ENCODE data around the gene PATL1. TPM values are rescaled to one million over a fixed set of nuclear protein-coding genes. Genes with fewer than 3 reads are reported as not detected.
"Not testable (repeated sequence)": the region's sequence is repeated elsewhere in the genome, so short reads cannot be mapped to it uniquely, and the experiment has no call there.

Gene PATL1, protein sequence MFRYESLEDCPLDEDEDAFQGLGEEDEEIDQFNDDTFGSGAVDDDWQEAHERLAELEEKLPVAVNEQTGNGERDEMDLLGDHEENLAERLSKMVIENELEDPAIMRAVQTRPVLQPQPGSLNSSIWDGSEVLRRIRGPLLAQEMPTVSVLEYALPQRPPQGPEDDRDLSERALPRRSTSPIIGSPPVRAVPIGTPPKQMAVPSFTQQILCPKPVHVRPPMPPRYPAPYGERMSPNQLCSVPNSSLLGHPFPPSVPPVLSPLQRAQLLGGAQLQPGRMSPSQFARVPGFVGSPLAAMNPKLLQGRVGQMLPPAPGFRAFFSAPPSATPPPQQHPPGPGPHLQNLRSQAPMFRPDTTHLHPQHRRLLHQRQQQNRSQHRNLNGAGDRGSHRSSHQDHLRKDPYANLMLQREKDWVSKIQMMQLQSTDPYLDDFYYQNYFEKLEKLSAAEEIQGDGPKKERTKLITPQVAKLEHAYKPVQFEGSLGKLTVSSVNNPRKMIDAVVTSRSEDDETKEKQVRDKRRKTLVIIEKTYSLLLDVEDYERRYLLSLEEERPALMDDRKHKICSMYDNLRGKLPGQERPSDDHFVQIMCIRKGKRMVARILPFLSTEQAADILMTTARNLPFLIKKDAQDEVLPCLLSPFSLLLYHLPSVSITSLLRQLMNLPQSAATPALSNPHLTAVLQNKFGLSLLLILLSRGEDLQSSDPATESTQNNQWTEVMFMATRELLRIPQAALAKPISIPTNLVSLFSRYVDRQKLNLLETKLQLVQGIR
- polyA plus RNA-seq (2013, experiment 1 of 2; ENCODE audit: insufficient read length): 43.0 TPM
- 41.8 TPM for polyA plus RNA-seq (2013, experiment 2 of 2; ENCODE audit: insufficient read length)

DNA sequence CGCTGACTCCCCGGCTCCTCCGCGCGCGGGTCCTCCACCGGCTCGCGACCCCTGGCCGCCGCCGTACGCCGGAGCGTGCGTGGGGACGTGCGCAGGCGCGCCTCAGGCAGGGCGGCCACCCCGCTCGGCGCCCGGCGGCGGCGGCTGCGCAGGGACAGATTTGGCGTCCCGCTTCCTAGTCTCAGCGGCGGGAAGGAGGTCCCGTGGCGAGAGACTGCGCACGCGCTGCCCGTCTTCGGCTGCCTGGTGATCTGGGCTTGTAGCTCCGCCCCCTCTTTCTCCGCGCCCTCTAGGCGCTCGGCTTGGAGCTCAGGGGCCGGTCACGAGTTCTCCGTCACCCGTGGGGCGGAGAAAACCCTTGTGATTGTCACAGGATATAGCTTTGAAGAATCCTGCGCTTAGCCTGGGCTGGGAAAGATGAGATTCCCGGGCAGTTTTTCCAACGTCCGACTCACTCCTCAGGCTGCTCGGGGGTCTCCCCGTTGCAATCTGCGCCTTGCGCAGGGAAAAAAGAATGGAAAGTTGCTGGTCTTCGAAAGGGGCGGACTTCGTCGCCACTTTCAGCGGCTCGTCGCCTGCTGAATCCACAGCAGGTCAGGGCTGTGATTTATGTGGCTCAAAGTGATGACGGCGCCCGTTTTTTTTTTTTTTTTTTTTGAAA, at the start of gene PATL1:
TSS of gene PATL1 (minus strand) at position 88 of the 661 bp plus-strand sequence. CDS start 142 bp downstream, outside the sequence.
- DNase-seq: peak; percentile 98

DNA sequence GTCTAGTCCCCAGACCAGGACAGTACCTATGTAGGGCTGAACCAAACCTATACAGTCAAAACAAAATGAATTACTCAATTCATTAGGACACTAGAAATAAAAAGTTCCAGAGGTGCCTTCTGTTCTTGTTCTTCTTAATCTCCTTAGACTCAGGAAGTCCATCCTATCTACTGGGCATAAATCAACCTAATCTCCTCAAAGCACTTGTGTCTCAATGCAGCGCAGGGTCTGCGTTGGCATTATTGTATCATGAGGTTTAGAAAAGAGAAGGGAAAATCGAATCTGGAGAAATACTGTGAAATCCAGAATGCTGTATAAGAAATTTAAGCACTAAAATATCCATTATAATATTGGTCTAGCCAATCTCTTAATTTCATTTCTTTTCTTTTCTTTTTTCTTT, 47.2 kb upstream of the PATL1 start:
- no peak for DNase-seq

DNA sequence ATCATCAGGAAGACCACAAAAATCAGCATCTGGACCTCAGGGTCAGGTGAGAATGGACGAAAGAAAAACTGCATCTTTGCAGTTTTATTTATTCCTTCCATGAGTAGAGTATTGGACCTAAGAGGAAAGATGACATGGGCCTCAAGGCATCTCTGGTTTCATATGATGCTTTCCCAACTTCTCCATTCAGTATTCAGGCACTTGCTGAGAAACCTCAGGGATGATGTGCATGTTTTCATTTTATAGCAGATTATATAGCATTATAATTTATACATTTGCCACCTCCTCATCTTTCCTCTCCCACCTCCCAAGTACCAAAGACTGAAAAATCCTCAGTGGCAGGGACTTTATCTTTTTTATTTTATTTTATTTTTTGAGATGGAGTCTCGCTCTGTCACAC, 44.9 kb upstream of the PATL1 start, which contains the start of gene OR10V1:
TSS of gene OR10V1 (minus strand) at position 101 of the 400 bp plus-strand sequence. CDS start at position 101, 0 bp downstream.
- DNase-seq: no peak

DNA sequence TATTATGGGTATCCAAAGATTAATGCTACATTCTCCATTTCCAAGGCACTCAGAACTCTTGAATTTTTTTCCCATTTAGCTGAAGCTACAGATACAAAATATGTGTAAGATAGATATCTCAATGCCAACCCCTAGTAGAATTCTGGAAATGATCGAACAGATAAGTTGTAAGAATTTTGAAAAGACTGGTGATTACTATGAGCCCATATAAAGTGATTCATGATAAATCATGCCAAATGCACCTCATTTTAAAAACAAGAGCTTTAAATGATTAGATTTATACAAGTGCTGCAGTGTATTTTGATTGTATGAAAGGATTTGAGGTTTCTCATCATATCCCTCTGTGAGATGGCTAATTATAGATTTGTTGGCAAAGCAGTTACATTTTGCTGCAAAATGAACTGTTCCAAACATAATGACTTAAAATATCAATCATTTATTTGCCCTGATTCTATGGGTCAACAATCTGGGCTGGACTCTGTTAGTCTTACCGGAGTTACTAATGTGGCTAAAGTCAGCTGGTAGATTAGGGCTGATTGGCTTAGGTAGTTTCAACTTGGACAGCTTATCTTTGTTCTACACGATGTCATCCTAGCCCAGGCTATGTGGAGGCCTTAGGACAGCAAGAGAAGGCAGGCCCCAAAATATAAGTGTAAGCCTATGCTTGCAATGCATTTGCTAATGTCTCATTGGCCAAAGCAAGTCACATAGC, 41.5 kb upstream of the PATL1 start:
- no peak for DNase-seq

DNA sequence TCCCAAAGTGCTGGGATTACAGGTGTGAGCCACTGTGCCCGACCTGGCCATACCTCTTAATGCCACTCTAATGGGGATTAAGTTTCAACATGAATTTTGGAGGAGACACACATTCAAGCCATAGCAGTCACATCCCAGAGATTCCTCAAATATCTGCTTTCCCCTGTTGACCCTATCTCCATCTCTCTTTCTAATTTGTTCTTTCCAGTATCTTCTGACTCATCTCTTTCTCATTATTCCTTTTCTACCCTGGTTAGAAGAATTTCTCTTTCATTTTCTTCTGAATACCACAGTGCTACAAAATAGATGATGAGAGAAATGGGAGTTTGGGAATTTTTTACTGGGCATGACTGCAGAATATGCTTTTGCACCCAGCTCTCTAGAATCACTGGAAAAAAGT, 39.7 kb upstream of the PATL1 start:
- peak; percentile 17 for DNase-seq

DNA sequence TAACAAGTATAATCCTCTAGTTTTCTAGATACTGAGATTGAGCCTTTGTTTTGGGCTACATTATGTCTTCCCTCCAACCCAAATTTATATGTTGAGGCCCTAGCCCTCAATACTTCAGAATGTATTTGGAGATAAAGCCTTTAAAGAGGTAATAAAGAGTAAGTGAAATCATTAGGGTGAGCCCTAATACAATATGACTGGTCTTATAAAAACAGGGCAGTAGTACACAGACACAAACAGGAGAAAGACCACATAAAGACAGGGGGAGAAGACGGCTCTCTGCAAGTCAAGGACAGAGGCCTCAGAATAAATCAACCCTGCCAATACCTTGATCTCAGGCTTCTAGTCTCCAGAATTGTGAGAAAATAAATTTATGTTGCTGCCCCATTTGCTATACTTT, 38.5 kb upstream of the PATL1 start:
- no peak for DNase-seq

DNA sequence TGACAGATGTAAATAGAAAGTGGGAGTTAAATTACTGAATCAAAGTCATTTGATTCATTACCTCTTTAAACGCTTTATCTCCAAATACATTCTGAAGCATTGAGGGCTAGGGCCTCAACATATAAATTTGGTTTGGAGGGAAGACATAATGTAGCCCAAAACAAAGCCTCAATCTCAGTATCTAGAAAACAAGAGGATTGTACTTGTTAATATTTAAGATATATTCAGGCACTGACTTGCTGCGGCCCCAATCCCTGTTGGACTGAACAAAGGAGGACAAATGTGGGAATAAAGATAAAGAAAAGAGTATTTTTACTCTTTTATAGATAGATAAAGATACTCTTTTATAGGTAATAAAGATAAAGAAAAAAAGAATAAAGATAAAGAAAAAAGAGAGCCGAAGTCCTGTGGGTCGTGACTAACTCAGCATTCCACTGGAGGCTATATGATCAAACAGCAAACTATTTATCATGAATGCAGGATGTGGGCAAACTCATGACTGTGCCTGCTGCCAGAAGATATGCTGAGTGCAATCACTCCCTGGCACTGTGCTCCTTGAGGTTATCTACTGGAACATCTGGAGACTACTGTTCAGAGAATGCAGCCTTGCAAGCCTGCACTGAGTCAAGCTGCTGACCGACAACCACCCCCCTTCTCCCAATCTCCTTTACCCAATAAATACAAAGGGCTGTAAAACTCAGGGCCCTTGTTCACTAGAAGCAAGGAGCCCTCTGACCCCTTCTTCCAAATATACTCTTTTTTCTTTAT, 37.9 kb upstream of the PATL1 start:
- peak; percentile 84 for DNase-seq

DNA sequence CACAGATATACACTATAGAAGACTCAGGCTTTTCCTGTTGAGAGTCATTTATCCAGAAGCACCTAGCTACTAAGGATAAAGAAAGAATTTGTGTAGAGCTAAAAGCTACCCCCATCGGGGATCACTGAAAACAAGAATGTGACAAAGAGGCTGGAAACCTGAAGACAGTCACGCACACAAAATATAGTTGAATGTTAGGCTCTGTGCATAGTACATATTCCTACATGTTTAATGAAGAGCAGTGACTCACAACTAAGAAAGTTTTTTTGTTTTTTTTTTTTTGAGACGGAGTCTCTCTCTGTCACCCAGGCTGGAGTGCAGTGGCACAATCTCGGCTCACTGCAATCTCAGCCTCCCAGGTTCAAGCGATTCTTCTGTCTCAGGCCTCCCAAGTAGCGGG, 36.5 kb upstream of the PATL1 start:
- DNase-seq: peak; percentile 5

DNA sequence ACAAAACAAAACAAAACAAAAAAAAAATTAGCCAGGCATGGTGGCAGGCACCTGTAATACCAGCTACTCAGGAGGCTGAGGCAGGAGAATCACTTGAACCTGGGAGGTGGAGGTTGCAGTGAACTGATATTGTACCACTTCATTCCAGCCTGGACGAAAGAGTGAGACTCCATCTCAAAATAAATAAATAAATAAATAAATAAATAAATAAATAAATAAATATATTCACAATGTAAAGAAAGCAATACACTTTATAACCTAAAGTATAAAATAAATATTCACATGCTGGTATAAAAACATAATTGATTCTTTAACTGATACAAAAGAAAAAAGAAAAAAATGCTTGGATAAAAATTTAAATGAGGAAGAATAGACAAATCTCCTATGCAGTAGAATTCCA, 34.7 kb upstream of the PATL1 start:
- DNase-seq: not testable (repeated sequence)

DNA sequence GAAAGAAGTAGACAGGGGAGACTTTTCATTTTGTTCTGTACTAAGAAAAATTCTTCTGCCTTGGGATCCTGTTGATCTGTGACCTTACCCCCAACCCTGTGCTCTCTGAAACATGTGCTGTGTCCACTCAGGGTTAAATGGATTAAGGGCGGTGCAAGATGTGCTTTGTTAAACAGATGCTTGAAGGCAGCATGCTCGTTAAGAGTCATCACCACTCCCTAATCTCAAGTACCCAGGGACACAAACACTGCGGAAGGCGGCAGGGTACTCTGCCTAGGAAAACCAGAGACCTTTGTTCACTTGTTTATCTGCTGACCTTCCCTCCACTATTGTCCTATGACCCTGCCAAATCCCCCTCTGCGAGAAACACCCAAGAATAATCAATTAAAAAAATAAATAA, 31.3 kb upstream of the PATL1 start:
- not testable (repeated sequence) for DNase-seq

DNA sequence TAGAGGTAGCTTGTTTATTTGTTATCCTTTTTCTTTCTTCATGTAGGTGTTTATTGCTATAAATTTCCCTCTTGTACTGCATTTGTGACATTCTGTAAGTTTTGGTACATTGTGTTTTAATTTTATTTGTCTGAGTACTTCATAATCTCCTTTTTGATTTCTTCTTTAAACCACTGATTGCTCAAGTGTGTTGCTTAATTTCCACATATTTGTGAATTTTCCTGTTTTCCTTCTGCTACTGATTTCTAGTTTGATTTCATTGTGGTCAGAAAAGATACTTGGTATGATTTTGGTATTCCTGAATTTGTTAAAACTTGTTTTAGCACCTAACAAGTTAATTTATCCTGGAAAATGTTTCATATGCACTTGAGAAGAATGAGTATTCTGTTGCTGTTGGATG, 29.7 kb upstream of the PATL1 start:
- no peak for DNase-seq

DNA sequence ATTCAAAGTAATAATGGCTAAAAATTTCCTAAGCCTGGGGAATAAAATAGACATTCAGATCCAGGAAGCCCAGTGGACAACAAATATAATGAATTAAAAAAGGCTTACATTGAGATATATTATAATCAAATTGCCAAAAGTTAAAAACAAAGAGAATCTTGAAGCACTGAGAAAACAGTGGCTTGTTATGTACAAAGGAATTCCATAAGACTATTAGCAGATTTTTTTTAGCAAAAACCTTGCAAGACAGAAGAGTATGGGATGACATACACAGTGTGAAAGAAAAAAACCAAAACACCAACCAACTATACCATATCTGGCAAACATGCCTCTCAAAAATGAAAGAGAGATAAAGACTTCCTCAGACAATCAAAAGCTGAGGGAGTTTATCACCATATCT, 24.1 kb upstream of the PATL1 start:
- DNase-seq: no peak

DNA sequence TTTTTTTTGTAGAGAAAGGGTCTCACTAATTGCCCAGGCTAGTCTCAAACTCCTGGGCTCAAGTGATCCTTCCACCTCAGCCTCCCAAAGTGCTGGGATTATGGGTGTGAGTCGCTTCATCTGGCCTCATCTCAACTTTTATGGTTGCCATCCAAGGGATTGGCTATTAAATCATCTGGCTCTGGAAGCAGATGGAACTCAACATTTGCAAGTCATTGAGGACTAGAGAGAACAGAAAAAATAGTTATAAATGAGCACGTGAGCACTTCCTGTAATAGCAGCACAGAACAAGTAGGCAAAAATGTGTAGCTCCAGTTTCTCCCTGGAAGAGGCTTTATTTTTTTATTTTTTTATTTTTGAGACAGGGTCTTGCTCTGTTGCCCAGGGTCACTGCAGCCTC, 22.3 kb upstream of the PATL1 start:
- no peak for DNase-seq

DNA sequence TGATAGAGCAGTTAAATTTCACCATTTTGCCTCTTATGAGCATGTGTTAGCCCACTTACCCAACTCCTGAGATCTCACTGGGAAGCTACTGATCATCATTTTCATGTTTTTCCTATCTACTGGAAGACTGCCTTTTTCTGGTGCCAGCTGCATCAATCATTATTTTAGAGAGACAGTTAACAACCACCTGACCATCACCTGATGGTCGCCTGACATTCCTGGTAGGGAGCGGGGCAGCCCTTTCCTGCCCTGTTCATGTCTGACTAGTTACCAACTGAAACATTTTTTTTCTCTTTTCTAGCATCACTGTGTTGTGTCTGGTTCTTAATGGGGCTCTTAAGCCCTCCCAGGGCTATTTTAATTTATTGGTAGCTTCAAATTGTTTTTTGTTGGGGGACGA, 20.2 kb upstream of the PATL1 start:
- DNase-seq: no peak

DNA sequence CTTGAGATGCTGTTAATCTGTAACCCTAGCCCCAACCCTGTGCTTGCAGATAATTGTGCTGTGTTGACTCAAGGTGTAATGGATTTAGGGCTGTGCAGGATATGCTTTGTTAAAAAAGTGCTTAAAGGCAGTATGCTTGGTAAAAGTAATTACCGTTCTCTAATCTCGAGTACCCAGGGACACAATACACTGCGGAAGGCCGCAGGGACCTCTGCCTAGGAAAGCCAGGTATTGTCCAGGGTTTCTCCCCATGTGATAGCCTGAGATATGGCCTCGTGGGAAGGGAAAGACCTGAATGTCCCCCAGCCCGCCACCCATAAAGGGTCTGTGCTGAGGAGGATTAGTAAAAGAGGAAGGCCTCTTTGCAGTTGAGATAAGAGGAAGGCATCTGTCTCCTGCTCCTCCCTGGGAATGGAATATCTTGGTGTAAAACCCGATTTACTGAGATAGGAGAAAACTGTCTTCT, 12.5 kb upstream of the PATL1 start:
- DNase-seq: not testable (repeated sequence)

DNA sequence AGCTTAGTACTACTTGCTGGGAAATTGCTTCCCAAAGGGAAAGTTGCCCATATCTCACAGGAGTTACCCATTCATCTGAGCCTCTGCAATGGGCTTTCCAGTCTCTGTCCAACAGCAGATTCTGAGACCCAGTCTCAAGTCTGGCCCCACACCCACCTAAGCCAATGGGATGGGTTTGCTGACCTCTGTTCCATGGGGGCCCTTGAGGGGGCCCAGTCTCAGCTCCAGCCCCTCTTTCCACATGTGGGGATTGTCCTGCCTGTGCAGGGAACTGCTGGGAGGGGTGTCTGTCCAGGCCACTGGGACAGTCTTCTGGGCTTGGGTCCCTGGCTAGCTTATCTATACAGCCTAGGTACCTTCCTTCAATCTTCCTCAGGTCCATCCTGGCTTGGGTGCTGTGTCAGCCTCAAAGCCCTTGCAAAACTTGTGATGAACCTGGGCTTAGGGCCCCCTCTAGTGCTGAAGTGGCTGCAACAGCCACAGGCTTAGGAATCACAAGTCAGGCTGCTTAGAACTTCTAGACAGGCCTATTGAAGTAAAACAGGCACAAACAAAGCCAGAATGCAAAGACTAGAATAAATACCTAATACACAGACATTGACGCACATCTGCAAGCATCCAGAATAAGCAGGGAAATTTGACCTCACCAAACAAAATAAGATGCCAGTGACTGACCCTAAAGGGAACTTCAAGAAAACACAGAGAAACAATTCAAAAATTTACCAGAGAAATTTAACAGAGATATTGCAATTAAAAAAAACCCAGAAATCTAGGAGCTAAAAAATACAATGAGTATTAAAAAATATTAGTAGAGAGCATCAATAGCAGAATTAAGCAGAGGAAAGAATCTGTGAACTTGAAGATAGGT, 11.7 kb upstream of the PATL1 start:
- peak; percentile 76 for DNase-seq

DNA sequence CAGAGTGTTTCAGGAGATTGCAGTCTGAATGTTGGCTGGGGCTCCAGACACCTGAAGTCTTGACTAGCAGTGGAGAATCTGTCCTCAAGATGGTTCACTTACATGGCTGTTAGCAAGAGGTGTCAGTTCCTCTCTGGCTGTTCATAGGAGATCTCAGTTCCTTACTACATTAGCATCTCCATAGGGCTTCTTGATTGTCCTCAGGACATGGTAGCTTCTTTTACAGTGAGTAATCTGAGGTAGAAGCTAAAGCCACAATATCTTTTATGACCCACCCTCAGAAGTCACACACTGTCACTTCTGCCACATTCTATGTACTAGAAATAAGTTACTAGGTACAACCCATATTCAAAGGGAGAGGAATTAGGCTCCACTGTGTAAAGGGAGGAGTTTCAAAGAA, 10.5 kb upstream of the PATL1 start:
- no peak for DNase-seq

DNA sequence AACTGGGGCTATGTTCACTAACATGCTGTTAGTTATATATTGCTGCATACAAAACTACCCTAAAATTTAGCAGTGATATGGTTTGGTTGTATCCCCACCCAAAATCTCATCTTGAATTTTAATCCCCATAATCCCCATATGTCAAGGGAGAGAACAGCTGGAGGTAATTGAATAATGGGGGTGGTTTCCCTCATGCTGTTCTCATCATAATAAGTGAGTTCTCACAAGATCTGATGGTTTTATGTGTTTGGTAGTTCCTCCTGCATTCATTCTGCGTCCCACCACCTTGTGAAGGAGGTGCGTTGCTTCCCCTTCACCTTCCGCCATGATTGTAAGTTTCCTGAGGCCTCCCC, 10.0 kb upstream of the PATL1 start:
- DNase-seq: no peak

DNA sequence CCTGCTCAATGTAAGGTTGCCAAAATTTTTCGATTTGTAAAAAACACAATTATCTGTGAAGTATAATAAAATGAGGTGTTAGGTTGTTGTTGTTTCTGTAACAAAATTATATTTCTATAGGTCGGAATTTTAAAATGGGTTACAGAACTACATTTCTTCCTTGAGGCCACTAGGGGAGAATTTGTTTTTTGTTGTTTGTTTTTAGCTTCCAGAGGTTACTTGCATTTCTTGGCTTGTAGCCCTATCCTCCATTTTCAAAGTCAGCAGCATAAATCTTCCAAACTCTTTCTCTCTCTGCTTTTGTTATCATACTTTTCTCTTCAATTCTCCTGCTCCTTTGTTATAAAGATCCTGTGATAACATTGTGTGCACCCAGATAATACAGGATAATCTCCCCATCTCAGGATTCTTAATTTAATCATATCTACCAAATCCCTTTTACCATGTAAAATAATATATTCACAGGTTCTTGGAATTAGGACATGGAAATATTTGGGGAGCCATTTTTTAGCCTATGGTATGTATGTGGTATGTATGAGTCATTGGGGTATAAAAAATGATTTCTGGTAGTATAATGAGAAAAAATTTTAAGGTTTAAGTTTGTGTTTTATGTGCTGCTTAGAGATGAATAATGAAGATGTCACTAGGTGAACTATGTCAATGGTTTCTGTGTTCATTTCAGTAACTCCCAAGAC, 9.4 kb upstream of the PATL1 start:
- peak; percentile 35 for DNase-seq

DNA sequence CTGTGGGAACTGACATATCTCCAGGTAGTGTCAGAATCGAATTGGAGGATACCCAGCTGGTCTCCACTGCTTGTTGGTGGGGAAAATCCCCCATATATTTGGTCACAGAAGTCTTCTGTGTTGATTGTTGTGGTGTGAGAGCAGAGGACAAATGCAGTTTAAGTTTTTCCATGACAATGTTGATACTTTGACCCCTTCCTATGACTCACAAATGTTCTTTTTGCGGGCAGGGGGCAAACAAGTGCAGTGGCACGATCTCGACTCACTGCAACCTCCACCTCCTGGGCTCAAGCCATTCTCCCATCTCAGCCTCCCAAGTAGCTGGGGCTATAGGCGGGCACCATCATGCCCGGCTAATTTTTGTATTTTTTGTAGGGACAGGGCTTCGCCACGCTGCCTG, 7.4 kb upstream of the PATL1 start:
- DNase-seq: no peak
